GM12801 (cell line): ENCODE measurements around the gene LSG1.

Experiments used
- CTCF ChIP-seq: IDR thresholded peaks from one replicate; pipeline ENCODE4 v1.5.1; 2011; ENCODE audit warnings: control low read depth; ENCODE audit not compliant: insufficient read length; ENCODE audit errors: extremely low read depth

LSG1 gene

GRCh38 chr3:194711913-194712312 is 39.9 kb upstream of the LSG1 start:
- no peak for TF ChIP-seq CTCF

- TF ChIP-seq CTCF, result no peak
These were observed 39.3 kb upstream of the LSG1 start for GRCh38 chr3:194711286-194711685.

DNA sequence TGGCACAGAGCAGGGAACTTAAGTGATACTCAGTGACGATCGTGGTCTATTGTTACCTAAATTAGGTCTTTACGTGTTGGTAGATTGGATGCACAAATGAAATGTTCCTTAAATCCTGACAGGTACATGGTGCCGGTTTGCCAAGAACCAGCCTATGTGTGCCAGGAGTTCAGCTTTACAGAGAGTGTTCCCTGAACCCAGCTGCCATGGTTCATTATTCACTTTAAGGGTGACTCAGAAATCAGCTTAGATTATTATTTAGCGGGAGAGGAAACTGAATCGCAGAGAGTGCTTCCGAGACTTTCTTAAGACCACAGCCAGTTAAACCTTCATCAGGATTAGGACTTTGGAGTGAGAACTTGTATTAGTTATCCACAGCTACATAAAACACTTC is 35.2 kb upstream of the LSG1 start:
- TF ChIP-seq CTCF, result no peak

GRCh38 chr3:194705761-194706160 is 33.8 kb upstream of the LSG1 start:
- no peak for TF ChIP-seq CTCF

DNA sequence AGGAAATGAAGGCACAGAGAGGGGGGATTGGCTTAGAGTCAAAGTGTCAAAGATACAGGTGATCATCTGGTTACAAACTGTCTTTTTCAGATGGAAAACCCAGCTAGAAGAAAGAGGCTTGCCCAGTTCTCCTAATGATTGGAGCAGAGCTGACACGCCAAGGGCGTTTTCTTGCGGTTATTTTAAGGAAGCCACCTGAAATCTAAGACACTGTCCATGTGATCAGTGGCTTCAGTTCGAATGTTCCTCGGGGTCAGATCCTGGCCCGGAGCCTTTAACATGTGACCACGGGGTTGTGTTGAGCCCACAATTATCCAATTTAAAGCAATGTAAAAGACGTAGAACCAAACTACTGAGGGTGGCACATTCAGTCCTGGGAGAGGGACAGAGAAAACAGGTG is 33.2 kb upstream of the LSG1 start:
- no peak for TF ChIP-seq CTCF

DNA sequence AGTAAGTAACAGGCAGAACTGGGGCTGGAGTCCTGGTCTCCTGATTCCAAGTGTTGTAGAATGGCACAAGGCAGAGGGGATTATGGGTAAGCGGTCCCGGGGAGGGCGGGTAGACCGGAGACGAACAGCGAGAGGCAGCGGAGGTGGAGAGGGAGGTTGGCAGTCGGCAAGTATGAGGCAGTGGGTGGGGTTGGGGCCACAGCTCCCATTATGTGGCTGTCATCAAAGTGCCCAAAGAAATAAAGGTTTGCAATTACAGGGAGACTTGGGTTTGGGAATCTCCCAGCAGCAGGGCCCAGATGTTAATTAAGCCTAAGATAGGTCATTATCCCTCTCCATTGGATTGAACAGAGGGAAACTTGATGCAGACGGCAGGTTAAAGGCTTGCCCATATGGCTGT is 30.6 kb upstream of the LSG1 start:
- no peak for TF ChIP-seq CTCF

DNA sequence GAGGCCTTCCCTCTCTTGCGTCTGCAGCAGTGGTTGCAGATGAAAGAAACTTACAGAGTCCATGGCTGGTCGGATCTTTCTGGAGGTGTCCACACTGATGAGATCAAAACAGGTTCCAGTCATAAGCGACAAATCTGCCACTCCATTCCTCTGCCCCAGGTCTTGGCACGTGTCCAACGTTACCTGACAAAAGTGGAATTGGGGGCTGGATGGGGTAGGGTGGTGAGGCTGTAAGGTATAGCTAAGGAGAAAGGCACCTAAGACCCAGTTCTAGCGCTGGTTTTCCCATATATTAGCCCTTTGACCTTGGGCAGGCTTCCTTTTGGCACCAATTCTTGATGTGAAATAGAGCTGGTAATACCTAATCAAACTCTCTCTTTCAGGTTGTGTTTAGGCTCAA is 24.7 kb upstream of the LSG1 start:
- no peak for TF ChIP-seq CTCF
